Breast epithelium (tissue), 3 donors: Measurements from ENCODE around the gene LRRC17.

Source experiments
- POLR2AphosphoS5 ChIP-seq, 3 donors: sonication (generic); formaldehyde crosslinking; IDR thresholded peaks; one replicate each; pipeline ENCODE4 v1.6.1; 2017; ENCODE audit warnings: antibody characterized with exemption in 3 of 3
- TF ChIP-seq, protein P1 (sequence below), 3 donors: fragments of 450-650 bp; IDR thresholded peaks; one replicate each; pipeline ENCODE4 v1.5.1; 2016 to 2017; ENCODE audit warnings: antibody characterized with exemption in 3 of 3, mild to moderate bottlenecking in 3 of 3, moderate library complexity in 3 of 3

DNA sequence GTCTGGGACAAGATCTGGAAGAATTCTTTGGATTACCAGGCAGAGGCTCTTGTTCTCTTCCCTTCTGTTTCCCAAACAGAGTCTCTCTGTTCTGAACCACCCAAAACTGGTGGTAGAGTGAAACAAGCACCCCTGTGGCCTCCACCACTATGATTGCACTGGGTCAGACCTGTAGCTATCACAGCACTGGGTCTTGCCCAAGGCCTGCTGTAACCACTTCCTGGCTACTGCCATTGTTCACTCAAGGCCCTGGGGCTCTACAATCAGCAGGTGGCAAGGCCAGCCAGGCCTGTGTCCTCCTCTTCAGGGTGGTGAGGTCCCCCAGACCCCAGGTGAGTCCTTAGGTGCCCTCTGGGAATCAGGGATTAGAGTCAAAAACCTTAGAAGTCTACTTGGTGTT lies 4.1 kb upstream of the LRRC17 start:
- TF ChIP-seq, protein P1, sequence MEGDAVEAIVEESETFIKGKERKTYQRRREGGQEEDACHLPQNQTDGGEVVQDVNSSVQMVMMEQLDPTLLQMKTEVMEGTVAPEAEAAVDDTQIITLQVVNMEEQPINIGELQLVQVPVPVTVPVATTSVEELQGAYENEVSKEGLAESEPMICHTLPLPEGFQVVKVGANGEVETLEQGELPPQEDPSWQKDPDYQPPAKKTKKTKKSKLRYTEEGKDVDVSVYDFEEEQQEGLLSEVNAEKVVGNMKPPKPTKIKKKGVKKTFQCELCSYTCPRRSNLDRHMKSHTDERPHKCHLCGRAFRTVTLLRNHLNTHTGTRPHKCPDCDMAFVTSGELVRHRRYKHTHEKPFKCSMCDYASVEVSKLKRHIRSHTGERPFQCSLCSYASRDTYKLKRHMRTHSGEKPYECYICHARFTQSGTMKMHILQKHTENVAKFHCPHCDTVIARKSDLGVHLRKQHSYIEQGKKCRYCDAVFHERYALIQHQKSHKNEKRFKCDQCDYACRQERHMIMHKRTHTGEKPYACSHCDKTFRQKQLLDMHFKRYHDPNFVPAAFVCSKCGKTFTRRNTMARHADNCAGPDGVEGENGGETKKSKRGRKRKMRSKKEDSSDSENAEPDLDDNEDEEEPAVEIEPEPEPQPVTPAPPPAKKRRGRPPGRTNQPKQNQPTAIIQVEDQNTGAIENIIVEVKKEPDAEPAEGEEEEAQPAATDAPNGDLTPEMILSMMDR (IDR thresholded peaks at IDR 0.05): no peak
- no peak for TF ChIP-seq POLR2AphosphoS5 (IDR thresholded peaks at IDR 0.05)
